NCI-H1092 (cell line): ENCODE measurements around the gene RSPO1.
A peak's percentile ranks its signal among the peaks of the same experiment; 100 is the strongest.
"Not testable (repeated sequence)": the region's sequence is repeated elsewhere in the genome, so short reads cannot be mapped to it uniquely, and the experiment has no call there.

Experiments used
- DNase-seq: peaks from one replicate; lab custom pipeline; 2025; lab: John Stamatoyannopoulos, UW

RSPO1 gene

GRCh38 chr1:37616330-37616729 is 18.4 kb downstream of the RSPO1 start:
- no peak for DNase-seq

DNA sequence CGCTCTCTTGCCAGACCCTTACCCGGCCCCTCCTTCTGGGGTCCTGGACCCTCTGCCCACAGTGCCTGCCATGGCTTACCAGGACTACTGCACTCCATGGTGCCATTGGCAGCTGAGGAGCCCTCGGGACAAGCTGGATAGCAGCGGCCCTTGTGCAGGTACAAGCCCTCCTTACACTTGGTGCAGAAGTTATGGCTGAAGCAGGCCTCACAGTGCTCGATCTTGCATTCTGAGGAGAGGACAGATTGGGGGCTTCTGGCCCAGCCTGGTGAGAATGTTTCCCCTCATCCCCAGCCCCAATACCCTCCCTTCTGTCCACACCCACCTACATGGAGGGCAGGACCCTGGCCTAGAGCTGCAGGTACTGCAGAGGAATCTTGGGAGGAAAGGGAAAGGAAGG is 20.6 kb downstream of the RSPO1 start:
- no peak for DNase-seq

DNA sequence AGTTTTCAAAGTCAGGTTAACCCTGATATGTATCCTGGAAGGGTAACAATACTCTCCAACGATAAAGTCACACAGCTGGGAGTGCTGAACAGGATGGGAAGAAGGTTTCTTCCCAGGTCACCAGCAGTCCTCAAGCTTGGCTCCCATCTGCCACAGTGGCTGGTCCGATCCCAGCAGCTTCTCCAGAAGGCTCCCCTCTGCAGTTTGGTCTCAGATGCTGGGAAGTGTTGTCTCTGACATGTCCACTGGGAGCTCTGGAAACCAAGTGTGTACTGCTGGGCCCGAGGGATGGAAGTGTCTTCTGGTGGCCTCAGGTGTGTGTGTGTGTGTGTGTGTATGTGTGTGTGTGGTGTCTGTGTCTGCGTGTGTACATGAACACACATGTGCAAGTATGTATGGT is 22.5 kb downstream of the RSPO1 start:
- no peak for DNase-seq

GRCh38 chr1:37609994-37610393 is 24.7 kb downstream of the RSPO1 start:
- no peak for DNase-seq

- DNase-seq, result no peak
Observed at GRCh38 chr1:37609002-37609401, 25.7 kb downstream of the RSPO1 start.

- no peak for DNase-seq
Observed at GRCh38 chr1:37606481-37607263, 28.0 kb downstream of the RSPO1 start.

DNA sequence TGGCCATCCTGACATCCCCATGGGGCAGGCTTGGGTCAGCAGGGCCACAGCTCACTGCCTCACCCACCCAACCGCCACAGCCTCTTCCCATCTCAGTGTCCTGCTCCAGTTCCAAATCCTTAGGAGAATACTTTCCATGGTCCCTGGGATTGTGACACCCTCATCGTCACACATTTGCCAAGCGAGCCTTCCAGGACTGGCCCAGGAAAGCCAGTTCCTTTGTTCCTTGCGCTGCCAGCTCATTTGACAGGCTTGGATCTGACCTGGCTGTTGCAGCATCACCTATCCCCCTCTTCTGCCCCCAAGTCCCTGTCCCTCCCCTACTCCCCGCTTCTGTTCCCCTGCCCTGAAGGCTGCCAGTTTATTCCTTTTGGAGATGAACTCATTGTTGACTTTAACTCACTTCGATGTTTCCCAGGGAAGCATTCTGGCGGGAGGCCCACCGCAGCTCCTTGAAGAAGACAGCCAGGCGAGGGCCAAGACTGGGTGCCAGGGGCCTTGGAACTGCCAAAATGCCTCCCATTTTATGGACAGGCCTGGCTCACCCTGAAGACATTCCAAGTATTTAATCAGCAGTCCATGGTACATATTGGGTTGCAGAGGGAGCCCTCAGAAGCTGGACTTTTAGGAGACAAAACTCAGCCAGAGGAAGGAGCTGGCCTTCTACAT is 28.8 kb downstream of the RSPO1 start:
- no peak for DNase-seq

DNA sequence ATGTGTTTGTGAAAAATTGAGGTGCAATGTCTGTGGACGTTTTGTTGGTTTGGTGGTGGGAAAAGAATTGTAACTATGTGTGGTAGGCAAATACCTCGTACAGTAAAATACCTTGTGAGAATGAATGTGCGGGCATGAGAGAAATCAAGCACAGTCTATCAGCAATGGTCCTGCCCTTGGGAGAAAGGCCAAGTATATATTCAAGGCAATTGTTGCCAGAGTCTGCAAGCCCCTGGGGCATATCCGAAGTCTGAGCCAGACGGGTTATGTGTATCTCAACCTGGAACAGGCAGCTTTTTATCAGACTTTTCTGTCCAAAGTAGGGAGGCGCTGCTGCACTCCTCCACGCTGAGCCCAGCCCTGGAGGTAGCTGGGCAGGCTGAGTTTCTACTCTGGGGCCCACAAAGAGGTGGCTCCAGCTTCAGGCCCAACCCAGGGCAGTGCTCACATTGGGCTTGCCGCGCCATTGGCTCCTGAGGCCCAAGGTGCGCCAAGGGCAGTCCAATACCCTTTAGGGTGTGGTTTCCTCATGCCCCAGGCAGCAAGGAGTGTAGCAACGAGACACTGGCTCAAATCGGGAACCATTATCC is 29.5 kb downstream of the RSPO1 start:
- no peak for DNase-seq

- peak; percentile 63 for DNase-seq
Observed at GRCh38 chr1:37602750-37603694, 31.7 kb downstream of the RSPO1 start.

DNA sequence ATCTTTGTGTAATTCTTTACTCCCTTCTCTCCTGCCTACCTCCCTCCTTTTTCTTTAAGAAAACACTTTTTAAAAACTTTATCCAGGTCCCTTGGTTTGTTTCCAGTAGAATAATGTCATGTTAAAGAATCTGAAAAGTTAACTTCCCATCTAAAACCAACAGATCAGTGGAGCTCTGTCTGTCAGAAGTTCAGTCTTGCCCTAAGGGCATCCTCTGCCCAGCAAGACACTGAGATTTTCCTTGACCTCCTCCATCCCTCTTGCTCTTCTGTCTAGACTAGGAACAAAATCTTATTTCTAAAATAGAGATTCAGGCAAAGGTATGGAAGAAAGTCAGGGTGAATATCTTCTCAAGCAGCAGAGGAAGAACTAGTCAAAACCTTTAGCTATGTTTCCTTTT is 33.3 kb downstream of the RSPO1 start:
- no peak for DNase-seq

DNA sequence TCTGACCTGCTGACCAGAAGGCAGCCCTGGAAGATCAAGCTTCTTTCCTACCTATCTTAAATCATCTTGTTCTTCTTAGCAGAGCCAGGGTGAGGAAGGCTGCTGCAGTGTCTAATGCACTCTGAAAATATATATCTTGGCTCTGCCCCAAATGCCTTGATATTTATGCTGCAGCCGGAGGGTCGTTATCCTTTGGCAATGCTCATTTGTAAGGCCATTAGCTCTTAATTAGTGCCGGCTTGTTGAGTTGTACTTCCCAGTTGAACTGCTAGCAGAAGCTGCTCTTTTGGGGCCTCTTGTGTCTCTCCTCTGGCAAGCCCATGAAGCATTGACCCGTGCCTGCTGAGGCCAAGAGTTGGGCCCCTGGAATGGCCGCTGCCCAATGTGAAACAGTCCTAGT is 34.8 kb downstream of the RSPO1 start:
- DNase-seq, result no peak

DNA sequence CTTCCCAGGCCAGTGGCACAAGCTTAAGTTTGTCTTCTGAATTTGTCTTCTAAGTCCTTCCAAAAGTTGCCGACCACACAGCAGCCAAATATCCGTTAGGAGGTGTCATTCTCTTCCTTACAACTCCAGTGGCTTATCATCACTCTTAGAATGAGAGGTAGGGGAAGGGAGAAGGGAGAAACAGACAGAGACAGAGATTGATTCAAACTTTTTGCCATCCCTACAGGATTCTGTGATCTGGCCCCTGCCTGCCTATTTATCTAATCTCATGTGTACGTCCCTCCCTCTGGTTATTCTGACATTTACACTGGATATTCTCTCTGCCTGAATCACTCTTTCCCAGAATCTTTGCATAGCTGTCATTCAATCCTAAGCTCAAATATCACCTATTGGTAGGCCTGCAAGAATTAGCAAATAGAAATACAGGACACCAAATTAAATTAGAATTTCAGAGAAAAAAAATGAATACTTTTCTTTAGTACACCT is 38.5 kb downstream of the RSPO1 start:
- DNase-seq, result no peak

DNA sequence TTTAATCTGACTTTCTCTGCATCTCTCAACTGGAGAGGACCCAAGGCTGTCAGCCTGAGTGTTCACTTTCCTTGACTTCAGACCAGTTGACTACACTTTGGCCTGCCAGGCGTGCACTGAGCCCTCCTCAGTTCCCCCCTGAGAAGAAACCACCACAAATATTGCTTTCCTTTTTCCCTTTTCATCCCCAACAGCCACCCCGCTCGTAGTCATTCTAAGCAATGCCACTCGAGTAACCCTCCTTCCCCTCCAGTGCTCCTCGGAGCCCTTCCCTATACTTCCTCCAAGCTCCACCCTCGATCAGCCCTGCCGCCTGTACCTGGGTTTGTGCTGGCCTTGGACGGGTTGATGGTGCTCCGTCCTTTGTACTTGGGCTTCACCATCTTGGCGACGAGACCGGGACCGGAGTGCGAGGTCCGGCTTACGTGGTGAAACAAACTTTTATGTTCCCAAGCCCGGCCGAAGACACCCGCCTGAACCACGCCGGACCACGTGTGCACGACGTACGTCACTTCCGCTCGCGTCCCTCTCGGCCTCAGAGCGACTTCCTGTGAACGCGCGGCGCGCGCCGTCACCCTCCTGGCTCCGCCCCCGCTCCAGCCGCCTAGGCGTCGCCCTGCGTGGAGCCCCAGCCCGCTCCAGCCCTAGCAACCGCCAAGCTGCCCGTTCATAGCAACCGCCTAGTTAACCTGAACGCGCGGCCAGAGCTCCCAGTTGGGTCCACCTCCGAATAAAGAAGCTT is 39.1 kb downstream of the RSPO1 start, which contains the start of gene GNL2:
Gene GNL2 (minus strand): TSS at position 498 of the 742 bp plus-strand sequence. CDS start 115 bp downstream, at position 383.
- DNase-seq, result peak; percentile 97

DNA sequence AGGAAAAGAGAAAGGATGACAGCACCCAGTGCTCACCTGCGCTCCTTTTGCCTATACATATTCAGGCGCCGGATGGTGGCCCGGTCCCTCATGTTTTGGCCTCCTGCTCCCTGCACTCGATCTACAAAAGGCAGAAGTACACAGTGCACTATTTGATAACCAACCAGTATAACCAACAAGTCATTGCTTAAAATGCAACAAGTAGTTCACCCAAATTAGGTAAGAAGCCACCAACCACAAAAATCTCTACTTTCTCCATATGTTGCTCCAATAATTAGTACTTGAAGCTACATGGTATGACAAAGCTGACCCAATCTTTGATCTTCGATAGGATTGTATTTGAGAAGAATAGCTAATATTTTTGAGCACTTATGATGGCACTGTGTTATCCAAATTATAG is 41.0 kb downstream of the RSPO1 start:
- DNase-seq, result no peak

DNA sequence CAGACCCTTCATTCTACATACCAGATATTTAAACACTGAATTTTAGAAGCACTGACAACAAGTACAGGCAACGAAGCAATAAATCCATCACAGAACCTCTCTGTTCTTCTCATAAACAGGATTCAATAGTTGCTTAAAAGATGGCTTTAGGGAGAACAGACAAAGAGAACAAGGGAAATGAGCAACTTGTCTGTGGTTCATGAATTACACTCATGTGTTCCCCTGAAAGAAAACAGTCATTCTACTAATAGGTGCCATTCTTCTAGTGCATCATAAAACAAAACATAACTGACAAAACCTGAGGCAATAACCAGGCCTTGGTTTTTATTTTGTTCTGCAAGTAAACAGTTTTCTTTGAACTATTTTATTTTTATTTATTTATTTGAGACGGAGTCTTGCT is 45.8 kb downstream of the RSPO1 start:
- no peak for DNase-seq

DNA sequence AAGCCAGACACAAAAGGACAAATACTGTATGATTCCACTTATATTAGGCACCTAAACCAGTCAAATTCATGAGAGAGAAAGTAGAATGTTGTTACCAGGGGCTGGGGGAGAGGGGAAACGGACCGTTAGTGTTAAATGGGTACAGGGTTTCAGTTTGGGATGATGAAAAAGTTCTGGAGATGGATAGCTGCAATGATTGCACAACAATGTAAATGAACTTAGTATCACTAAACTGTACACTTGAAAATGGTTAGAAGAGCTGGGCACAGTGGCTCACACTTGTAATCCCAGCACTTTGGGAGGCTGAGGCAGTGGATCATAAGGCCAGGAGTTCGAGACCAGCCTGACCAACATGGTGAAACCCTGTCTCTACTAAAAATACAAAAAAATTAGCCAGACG is 50.1 kb downstream of the RSPO1 start:
- DNase-seq, result not testable (repeated sequence)

DNA sequence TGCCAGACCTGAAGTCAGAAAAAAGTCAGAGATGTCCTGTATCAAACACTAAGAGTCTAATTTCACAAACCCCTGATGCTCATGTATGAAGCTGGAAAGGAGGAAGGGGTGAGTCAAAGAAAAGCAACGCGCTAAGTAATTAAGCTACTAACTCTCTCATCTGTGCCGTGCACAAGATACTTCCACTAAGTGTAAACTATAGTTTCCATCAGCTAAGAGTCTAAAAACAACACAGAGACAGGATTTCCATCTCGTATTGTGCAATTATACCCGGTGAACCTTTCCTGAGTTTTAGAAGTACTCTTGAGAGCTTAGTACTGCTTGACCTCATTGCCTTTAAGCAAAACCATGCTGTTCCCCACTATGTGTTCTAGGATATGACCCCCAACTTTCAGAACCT is 59.0 kb downstream of the RSPO1 start:
- DNase-seq, result no peak

DNA sequence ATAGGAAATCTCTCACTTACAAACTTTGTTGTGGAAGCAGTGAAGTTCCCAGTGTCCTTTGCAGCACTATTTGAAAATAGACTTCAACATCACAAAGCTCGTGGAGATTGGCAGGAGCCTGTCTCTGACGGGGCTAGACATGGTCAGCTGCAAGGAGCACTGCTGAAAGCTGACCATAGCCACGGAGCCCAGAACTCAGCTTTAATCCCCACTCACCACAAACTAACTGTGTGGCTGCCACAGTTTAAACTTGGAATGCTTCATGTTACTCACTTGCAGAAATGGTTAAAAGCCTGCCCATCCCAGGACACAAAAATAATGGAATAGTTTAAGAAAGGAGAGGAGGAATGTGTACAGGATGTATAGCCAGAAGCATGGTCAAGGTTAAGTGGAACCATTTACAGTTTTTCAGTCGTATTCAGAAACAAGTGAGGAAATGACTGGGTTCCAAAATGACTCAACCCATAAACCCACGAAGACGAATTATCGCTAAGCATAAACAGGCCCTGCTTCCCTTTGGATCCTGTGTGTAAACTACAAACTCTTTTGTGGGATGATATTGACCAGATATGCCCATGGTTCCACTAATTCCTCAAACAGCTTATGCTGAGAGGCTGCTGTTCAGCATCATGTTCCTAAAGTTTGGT is 59.7 kb downstream of the RSPO1 start:
- no peak for DNase-seq

GRCh38 chr1:37570528-37571334 is 64.0 kb downstream of the RSPO1 start:
- DNase-seq, result no peak

GRCh38 chr1:37567023-37567422 is 67.7 kb downstream of the RSPO1 start:
- no peak for DNase-seq
